Small intestine (tissue), 7 donors: ENCODE measurements around the gene TRDN. TPM values are rescaled to one million over a fixed set of nuclear protein-coding genes. Genes with fewer than 3 reads are reported as not detected.
"Not testable (repeated sequence)": the region's sequence is repeated elsewhere in the genome, so short reads cannot be mapped to it uniquely, and the experiment has no call there.

ENCODE experiments used
- DNase-seq, 2 donors: peaks; one replicate each; pipeline versions ENCODE4 v3.0.0 to v3.0.0-alpha.2; 2013
- FAIRE-seq: peaks from 2 replicates; lab custom pipeline; 2012; peaks lifted over from hg19 to GRCh38; lab: Jason Lieb, UNC
- H3K27ac ChIP-seq, 3 donors: one replicate each; pipeline ENCODE4 v1.5.1; 2013; ENCODE audit warnings: low read length in 2 of 3, mild to moderate bottlenecking in 2 of 3, control low read depth in 1 of 3, inconsistent platforms in 1 of 3, low read depth in 1 of 3, moderate library complexity in 1 of 3
- H3K27me3 ChIP-seq, 3 donors: one replicate each; pipeline ENCODE4 v1.6.1; 2013; ENCODE audit warnings: low read length in 3 of 3, inconsistent platforms in 1 of 3; ENCODE audit not compliant: control insufficient read depth in 3 of 3, insufficient read depth in 3 of 3
- H3K36me3 ChIP-seq, 3 donors: one replicate each; pipeline ENCODE4 v1.6.1; 2013; ENCODE audit warnings: low read length in 3 of 3, inconsistent platforms in 1 of 3, low read depth in 1 of 3, mild to moderate bottlenecking in 1 of 3, moderate library complexity in 1 of 3; ENCODE audit not compliant: control insufficient read depth in 3 of 3, insufficient read depth in 2 of 3
- H3K4me1 ChIP-seq, 3 donors: one replicate each; pipeline ENCODE4 v1.6.1; 2013; ENCODE audit warnings: low read length in 2 of 3, inconsistent platforms in 1 of 3, low read depth in 1 of 3, mild to moderate bottlenecking in 1 of 3, moderate library complexity in 1 of 3; ENCODE audit not compliant: control insufficient read depth in 3 of 3, insufficient read depth in 2 of 3
- H3K4me3 ChIP-seq, 3 donors: one replicate each; pipeline ENCODE4 v1.5.1; 2013; ENCODE audit warnings: low read length in 3 of 3, control low read depth in 1 of 3, inconsistent platforms in 1 of 3, low read depth in 1 of 3, mild to moderate bottlenecking in 1 of 3, moderate library complexity in 1 of 3
- H3K9me3 ChIP-seq, 2 donors: one replicate each; pipeline ENCODE4 v1.6.1; 2013; ENCODE audit warnings: low read depth in 1 of 2, low read length in 1 of 2; ENCODE audit not compliant: control insufficient read depth in 2 of 2, insufficient read depth in 1 of 2
- WGBS, 3 donors: extraction: QIAGEN DNeasy Blood & Tissue Kit; methylation state at CpG; one replicate each; pipeline ENCODE4 v1.1.7; 2013; 5-methylcytosine and 5-hydroxymethylcytosine counted together
- polyA plus RNA-seq, 4 donors: library from polyadenylated mRNA; stranded (reverse) in 3 of 4; unstranded in 1 of 4; fragments of 200-250 nt in 3 of 4; fragments of 120-200 nt in 1 of 4; gene quantifications; one replicate each; pipeline versions ENCODE4 v1.2.1 to v1.2.3, GENCODE V29; 2013
- donor health status: healthy with polysubstance abuse.
- donor health status: control.
- donor health status: control.
- donor health status: Bipolar disorder and iron deficiency.
- donor health status: healthy.

Gene TRDN
- polyA plus RNA-seq, 4 donors = 0.01 to 0.54 (median 0.38) TPM; not detected in 1

DNA sequence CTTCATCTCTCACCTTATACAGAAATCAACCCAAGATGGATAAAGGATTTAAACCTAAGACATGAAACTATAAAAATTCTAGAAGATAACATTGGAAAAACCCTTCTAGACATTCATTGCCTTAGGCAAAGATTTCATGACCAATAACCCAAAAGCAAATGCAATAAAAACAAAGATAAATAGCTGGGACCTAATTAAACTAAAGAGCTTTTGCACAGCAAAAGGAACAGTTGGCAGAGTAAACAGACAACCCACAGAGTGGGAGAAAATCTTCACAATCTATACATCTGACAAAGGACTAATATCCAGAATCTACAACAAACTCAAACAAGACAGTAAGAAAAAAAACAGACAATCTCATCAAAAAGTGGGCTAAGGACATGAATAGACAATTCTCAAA is 183.7 kb downstream of the TRDN start:
- not testable (repeated sequence) for H3K36me3 ChIP-seq, H3K9me3 ChIP-seq, H3K27ac ChIP-seq, H3K27me3 ChIP-seq, H3K4me1 ChIP-seq, DNase-seq, FAIRE-seq, H3K4me3 ChIP-seq

GRCh38 chr6:123448306-123448884 is 188.4 kb downstream of the TRDN start:
- no peaks in the 10 kb centered on the region for H3K4me1 ChIP-seq
- peaks cover 0 to 8% of the 10 kb centered on the region in 2 donors for H3K9me3 ChIP-seq
- 72 to 74% (median 72%) methylated on average over 7 of the region's 7 CpGs for WGBS, 3 donors
- H3K27me3 ChIP-seq = no peaks in the 10 kb centered on the region
- no peak overlapping the region for H3K4me3 ChIP-seq
- FAIRE-seq = no peak
- H3K27ac ChIP-seq = no peak overlapping the region
- DNase-seq = no peak
- no peaks in the 10 kb centered on the region for H3K36me3 ChIP-seq

DNA sequence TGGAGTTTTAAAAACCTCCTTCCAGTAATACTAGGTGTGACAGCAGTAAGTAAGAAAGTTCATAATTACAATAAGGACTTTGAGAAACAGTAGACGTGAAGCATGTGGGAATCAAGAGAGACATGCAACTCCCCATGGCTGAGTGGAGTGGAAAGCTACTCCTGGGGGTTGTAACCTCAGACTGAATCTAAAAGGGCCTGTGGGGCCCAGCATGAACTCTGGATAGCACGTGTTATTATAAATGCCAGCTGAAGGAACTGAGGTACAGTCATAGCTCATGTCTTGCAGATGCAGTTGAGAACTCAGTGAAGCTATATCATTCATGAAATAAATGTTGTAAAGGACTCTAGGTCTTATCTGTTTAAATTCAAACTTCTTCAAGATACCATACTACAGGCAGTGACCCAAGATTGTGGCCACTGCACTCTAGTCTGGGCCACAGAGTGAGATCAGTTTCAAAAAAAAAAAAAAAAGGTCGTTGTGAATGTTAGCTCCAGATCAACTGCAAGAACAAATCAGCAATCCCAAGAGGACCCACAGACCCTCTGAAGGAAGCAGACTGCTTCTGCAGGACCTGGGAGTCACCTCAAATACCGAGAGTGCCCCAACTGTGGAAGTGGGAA is 189.3 kb downstream of the TRDN start:
- Histone ChIP-seq H3K36me3 (no peaks in the 10 kb centered on the region), H3K27me3 (no peaks in the 10 kb centered on the region), H3K4me1 (no peaks in the 10 kb centered on the region), H3K9me3 (peaks cover 0 to 8% of the 10 kb centered on the region in 2 donors), H3K27ac (no peak overlapping the region), H3K4me3 (no peak overlapping the region)
- DNase-seq (no peak), FAIRE-seq (no peak)
- WGBS, 3 donors = 64 to 83% (median 72%) methylated on average over 4 of the region's 4 CpGs

GRCh38 chr6:123439371-123439770 is 197.4 kb downstream of the TRDN start:
- H3K27me3 ChIP-seq = no peaks in the 10 kb centered on the region
- H3K36me3 ChIP-seq = no peaks in the 10 kb centered on the region
- H3K4me1 ChIP-seq = no peaks in the 10 kb centered on the region
- no peaks in the 10 kb centered on the region for H3K9me3 ChIP-seq
- WGBS, 3 donors = 27 to 35% (median 29%) methylated on average over 3 of the region's 3 CpGs
- H3K27ac ChIP-seq = no peak overlapping the region
- H3K4me3 ChIP-seq = no peak overlapping the region
- FAIRE-seq (no peak), DNase-seq (no peak)

DNA sequence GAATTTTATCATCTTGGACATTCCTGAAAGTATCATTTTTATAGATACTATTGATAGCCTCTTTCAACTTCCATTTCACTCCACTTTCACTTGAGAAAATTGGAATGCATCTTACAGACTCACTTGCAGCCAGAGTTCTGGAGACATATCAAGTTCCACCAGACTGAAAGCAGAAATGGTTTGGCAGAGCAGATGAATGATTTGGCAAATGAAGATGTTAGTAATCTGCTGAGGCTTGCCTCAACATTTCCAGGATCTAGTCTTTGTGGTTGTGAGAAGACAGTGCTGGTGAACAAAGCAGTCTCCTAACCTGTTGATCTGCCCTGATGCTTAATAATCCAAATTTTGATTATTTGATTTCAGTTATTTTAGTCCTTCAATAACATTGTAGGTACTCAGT is 202.6 kb downstream of the TRDN start:
- Histone ChIP-seq H3K27ac (no peak overlapping the region), H3K4me3 (no peak overlapping the region)
- FAIRE-seq = no peak

GRCh38 chr6:123430970-123431369 is 205.8 kb downstream of the TRDN start:
- Histone ChIP-seq H3K4me1 (no peaks in the 10 kb centered on the region), H3K9me3 (no peaks in the 10 kb centered on the region), H3K27me3 (no peaks in the 10 kb centered on the region), H3K4me3 (no peak overlapping the region), H3K27ac (no peak overlapping the region), H3K36me3 (no peaks in the 10 kb centered on the region)
- no peak for FAIRE-seq
- 18 to 44% (median 31%) methylated on average over 3 of the region's 3 CpGs for WGBS, 3 donors
- DNase-seq = no peak

More for the DNA sequence above, 202.6 kb downstream of the TRDN start:
- DNase-seq = no peak
- Histone ChIP-seq H3K36me3 (no peaks in the 10 kb centered on the region), H3K27me3 (no peaks in the 10 kb centered on the region), H3K4me1 (no peaks in the 10 kb centered on the region), H3K9me3 (no peaks in the 10 kb centered on the region)

DNA sequence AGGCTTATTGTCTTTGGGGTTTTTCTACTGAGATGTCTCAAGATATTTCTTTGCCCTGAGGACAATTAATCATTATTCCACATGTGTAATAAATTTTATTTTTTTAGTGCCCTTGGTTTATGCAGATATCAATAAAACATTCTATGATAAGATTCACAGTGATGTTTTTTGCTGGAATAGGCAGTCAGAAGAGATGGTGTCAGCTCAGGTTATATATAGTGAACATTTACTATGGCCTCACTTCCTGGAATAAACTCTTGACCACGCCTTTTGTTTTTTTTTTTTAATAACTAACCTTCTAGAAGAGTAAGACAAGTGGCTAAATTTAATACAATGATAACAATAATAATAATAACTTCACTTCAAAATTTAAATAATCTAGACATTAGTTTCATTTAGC is 209.7 kb downstream of the TRDN start:
- no peaks in the 10 kb centered on the region for H3K27me3 ChIP-seq
- no peaks in the 10 kb centered on the region for H3K9me3 ChIP-seq
- DNase-seq = peak in 1 of 2 donors; percentile 68
- no peaks in the 10 kb centered on the region for H3K36me3 ChIP-seq
- H3K4me3 ChIP-seq = no peak overlapping the region
- 6 to 53% (median 19%) methylated on average over 1 of the region's 1 CpG for WGBS, 3 donors
- no peak overlapping the region for H3K27ac ChIP-seq
- H3K4me1 ChIP-seq = no peaks in the 10 kb centered on the region
- no peak for FAIRE-seq

GRCh38 chr6:123423130-123423529 is 213.6 kb downstream of the TRDN start:
- Histone ChIP-seq H3K4me1 (no peaks in the 10 kb centered on the region), H3K27me3 (no peaks in the 10 kb centered on the region), H3K4me3 (no peak overlapping the region), H3K27ac (no peak overlapping the region), H3K9me3 (no peaks in the 10 kb centered on the region), H3K36me3 (no peaks in the 10 kb centered on the region)
- DNase-seq (no peak), FAIRE-seq (peak; percentile 55)
- 50 to 77% (median 64%) methylated on average over 1 of the region's 1 CpG for WGBS, 3 donors

- 81 to 95% (median 84%) methylated on average over 1 of the region's 1 CpG for WGBS, 3 donors
- no peaks in the 10 kb centered on the region for H3K27me3 ChIP-seq
- H3K27ac ChIP-seq = no peak overlapping the region
- no peak for DNase-seq
- H3K9me3 ChIP-seq = no peaks in the 10 kb centered on the region
- H3K36me3 ChIP-seq = no peaks in the 10 kb centered on the region
- no peak for FAIRE-seq
- no peak overlapping the region for H3K4me3 ChIP-seq
- no peaks in the 10 kb centered on the region for H3K4me1 ChIP-seq
Measured at GRCh38 chr6:123420512-123420911, 216.2 kb downstream of the TRDN start.
